GM04503 (cell line): Measurements from ENCODE around the gene CLUH.
"Not testable (repeated sequence)": the region's sequence is repeated elsewhere in the genome, so short reads cannot be mapped to it uniquely, and the experiment has no call there.

ENCODE experiments used
- DNase-seq: peaks from one replicate; pipeline ENCODE4 v3.0.0-alpha.2; 2012; ENCODE audit warnings: low read depth

CLUH gene

GRCh38 chr17:2688351-2689342 is 22.9 kb downstream of the CLUH start:
- DNase-seq, result no peak

DNA sequence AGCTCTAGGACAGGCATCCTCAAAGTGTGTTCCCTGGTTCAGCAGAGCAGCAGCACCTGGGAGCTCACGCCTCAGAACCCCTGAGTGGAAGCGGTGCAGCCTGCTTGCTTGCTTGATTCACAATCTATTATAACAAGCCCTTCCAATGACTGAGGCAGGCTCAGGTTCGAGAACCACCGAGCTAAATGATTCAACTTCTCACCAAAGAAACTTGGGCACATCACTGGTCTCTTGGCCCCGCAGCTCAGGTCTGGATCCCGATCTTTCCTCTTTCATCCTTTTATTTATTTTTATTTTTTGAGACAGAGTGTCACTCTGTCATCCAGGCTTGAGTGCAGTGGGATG is 24.5 kb downstream of the CLUH start:
- DNase-seq, result no peak

DNA sequence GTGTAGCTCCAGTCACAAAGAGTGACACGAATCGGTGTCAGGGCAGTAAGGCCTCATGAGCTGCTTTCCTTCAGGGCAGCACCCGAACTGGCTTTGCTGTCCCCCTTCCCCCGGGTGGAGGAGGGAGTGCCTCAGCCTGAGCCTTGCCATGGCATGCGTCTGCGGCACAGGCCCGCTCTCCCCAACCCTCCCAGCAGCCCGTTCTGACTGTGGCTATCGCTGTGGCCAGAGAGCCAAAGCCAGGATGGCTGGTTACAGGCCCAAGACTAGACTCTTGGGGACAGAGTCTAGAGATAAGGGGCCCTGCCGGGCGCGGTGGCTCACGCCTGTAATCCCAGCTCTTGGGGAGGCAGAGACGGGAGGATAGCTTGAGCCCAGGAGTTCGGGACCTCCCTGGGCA is 25.9 kb downstream of the CLUH start:
- no peak for DNase-seq

- DNase-seq, result no peak
Observed at GRCh38 chr17:2684549-2684948, 27.0 kb downstream of the CLUH start.

GRCh38 chr17:2683912-2684311 is 27.7 kb downstream of the CLUH start:
- no peak for DNase-seq

GRCh38 chr17:2682176-2682938 is 29.2 kb downstream of the CLUH start:
- DNase-seq, result no peak

DNA sequence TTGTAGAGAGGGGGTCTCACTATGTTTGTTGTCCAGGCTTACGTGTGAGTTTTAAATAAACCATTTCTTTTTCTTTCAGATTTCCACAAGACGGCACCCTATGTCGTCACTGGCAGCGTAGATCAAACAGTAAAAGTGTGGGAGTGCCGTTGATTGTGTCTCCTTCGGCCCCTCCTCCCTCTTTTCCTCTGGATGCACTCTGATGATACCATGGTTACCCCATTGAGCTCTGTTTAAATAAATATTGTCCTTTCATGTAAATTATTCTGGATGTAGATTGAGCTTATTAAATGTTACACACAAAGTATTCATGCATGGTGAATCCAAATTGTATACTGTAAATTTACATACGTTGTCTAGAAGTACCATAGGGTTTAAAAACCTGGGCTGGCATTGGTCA is 29.9 kb downstream of the CLUH start:
- no peak for DNase-seq

GRCh38 chr17:2680961-2681360 is 30.6 kb downstream of the CLUH start:
- no peak for DNase-seq

- DNase-seq, result not testable (repeated sequence)
Observed at GRCh38 chr17:2679247-2679646, 32.3 kb downstream of the CLUH start.

- DNase-seq, result no peak
Observed at GRCh38 chr17:2672026-2672425, 39.5 kb downstream of the CLUH start.

GRCh38 chr17:2660410-2660809 is 51.2 kb downstream of the CLUH start:
- not testable (repeated sequence) for DNase-seq

GRCh38 chr17:2659337-2659736 is 52.2 kb downstream of the CLUH start:
- not testable (repeated sequence) for DNase-seq

GRCh38 chr17:2656283-2656682 is 55.3 kb downstream of the CLUH start:
- no peak for DNase-seq

GRCh38 chr17:2655546-2655945 is 56.0 kb downstream of the CLUH start:
- DNase-seq, result no peak

GRCh38 chr17:2652911-2653310 is 58.7 kb downstream of the CLUH start:
- DNase-seq, result not testable (repeated sequence)

DNA sequence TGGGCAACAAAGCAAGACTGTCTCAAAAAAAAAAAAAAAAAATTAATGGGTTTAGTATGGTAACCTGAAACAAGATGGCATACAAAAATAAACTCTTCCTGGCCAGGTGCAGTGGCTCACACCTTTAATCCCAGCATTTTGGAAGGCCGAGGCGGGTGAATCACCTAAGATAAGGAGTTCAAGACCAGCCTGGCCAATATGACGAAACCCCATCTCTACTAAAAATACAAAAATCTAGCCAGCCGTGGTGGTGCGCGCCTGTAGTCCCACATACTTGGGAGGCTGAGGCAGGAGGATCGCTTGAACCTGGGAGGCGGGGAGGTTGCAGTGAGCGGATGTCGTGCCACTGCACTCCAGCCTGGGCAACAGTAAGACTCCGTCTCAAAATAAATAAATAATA is 62.4 kb downstream of the CLUH start:
- no peak for DNase-seq

DNA sequence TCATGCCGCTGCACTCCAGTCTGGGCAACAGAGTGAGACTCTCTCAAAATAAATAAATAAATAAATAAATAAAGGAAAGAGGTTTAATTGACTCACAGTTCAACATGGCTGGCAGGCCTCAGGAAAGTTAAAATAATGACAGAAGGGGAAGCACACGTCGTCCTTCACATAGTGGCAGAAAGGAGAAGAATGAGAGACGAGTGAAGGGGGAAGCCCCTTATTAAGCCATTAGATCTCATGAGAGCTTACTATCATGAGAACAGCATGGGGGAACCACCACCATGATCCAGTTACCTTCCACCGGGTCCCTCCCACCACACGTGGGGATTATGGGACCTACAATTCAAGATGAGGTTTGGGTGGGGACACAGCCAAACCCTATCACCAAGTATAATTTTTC is 63.6 kb downstream of the CLUH start:
- no peak for DNase-seq

GRCh38 chr17:2644971-2645370 is 66.6 kb downstream of the CLUH start:
- no peak for DNase-seq
